ENCODE data around the gene FGFBP1. TPM values are rescaled to one million over a fixed set of nuclear protein-coding genes. Genes with fewer than 3 reads are reported as not detected.

The FGFBP1 gene
- total RNA-seq, 1 donor from 2014 or later = not detected

DNA sequence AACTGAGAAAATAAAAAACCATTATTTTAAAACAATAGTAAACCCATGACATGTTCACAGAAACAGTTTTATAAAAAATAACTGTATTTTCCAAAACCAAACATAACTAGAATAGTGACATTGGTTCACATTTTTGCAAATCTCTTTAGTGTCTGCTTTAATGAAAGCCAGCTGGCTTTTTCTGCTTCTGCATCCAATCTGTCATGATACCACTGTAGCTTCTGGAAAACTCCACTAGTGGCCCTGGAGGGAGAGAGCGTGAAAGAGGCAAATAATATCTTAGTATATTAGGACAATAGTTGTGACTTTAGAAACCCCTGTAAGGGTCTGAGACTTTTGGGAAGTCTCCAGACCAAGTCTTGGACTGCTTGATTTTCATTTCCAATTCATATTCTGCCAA lies 31.1 kb downstream of the FGFBP1 start:
- H3K4me3 Mint-ChIP-seq (ENCODE audit: unreplicated experiment) = no peak overlapping the region
- TF ChIP-seq, protein P1, sequence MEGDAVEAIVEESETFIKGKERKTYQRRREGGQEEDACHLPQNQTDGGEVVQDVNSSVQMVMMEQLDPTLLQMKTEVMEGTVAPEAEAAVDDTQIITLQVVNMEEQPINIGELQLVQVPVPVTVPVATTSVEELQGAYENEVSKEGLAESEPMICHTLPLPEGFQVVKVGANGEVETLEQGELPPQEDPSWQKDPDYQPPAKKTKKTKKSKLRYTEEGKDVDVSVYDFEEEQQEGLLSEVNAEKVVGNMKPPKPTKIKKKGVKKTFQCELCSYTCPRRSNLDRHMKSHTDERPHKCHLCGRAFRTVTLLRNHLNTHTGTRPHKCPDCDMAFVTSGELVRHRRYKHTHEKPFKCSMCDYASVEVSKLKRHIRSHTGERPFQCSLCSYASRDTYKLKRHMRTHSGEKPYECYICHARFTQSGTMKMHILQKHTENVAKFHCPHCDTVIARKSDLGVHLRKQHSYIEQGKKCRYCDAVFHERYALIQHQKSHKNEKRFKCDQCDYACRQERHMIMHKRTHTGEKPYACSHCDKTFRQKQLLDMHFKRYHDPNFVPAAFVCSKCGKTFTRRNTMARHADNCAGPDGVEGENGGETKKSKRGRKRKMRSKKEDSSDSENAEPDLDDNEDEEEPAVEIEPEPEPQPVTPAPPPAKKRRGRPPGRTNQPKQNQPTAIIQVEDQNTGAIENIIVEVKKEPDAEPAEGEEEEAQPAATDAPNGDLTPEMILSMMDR (IDR thresholded peaks at IDR 0.05) = no peak
- H3K4me1 Mint-ChIP-seq (ENCODE audit: unreplicated experiment) = peaks cover 13% of the 10 kb centered on the region
- DNase-seq (ENCODE audit: extremely low spot score, unreplicated experiment) = no peak
- H3K9me3 Mint-ChIP-seq (ENCODE audit: unreplicated experiment) = peaks cover 17% of the 10 kb centered on the region
- H3K27ac Mint-ChIP-seq (ENCODE audit: unreplicated experiment) = peak overlapping the region; percentile 59
- no peaks in the 10 kb centered on the region for H3K27me3 Mint-ChIP-seq (ENCODE audit: unreplicated experiment)
- H3K36me3 Mint-ChIP-seq (ENCODE audit: unreplicated experiment) = no peaks in the 10 kb centered on the region

DNA sequence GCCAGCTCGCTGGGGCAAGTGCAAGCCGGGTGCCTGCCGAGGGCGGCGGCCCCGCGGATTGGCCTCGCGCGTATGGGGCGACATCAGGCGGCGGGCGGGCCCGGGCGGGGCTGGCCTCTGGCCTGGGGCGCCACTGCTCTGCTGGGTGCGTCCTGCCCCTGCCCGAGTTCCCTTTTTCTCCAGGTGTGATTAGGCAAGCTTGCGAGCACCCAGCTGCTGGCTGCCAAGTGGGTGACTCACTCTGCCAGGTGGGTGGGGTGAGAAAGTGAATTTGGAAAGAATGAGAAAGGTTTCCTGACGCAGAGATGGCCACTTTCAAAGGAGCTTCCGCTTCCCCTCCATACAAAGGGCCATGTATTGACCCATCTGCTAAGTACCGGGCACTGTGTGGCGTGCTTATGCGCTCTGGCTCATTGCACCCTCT lies 32.5 kb downstream of the FGFBP1 start:
- Mint-ChIP-seq H3K36me3 (ENCODE audit: unreplicated experiment) (no peaks in the 10 kb centered on the region), H3K4me1 (ENCODE audit: unreplicated experiment) (peaks cover 9% of the 10 kb centered on the region), H3K27ac (ENCODE audit: unreplicated experiment) (no peak overlapping the region), H3K4me3 (ENCODE audit: unreplicated experiment) (no peak overlapping the region), H3K27me3 (ENCODE audit: unreplicated experiment) (no peaks in the 10 kb centered on the region), H3K9me3 (ENCODE audit: unreplicated experiment) (peaks cover 17% of the 10 kb centered on the region)
- TF ChIP-seq, protein P1 (IDR thresholded peaks at IDR 0.05) = no peak
- DNase-seq (ENCODE audit: extremely low spot score, unreplicated experiment) = no peak

DNA sequence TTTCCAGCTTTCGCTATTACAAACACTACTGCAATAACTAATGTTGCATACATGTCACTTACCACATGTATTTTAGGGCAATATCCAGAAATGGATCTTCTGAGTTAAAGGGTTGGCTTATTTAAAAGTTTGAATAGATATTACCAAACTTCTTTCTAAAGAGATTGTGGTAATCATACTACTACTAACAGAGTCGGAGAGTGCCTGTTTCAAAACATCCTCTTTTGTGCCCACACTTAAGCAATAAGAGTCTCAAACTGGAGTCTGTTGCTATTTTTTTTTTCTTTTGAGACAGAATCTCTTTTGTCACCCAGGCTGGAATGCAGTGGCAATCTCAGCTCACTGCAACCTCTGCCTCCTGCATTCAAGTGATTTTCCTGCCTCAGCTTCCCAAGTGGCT lies 35.8 kb downstream of the FGFBP1 start:
- H3K9me3 Mint-ChIP-seq (ENCODE audit: unreplicated experiment) = peaks cover 9% of the 10 kb centered on the region
- no peaks in the 10 kb centered on the region for H3K36me3 Mint-ChIP-seq (ENCODE audit: unreplicated experiment)
- no peaks in the 10 kb centered on the region for H3K27me3 Mint-ChIP-seq (ENCODE audit: unreplicated experiment)
- no peak overlapping the region for H3K4me3 Mint-ChIP-seq (ENCODE audit: unreplicated experiment)
- no peak for DNase-seq (ENCODE audit: extremely low spot score, unreplicated experiment)
- H3K27ac Mint-ChIP-seq (ENCODE audit: unreplicated experiment) = no peak overlapping the region
- H3K4me1 Mint-ChIP-seq (ENCODE audit: unreplicated experiment) = peaks cover 18% of the 10 kb centered on the region
- TF ChIP-seq, protein P1 (IDR thresholded peaks at IDR 0.05) = no peak

DNA sequence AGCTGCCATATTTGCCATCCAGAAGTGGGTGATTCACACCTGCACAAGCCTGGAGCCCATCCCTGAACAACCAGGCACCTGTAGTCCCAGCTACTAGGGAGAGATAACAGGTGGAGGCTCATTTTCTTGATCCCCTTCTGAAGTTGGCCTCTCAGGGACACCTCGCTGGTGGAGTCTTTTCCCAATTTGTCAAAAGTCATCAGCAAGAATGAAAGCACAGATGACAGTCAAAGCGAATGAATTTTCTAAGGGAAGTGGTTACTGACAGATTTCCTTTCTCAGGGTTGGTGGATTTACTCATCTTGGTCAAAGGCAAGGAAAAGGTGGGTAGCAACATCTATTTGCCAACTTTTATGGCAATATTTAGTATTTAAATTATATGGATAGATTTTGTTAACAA lies 36.5 kb downstream of the FGFBP1 start:
- peaks cover 9% of the 10 kb centered on the region for H3K9me3 Mint-ChIP-seq (ENCODE audit: unreplicated experiment)
- TF ChIP-seq, protein P1 (IDR thresholded peaks at IDR 0.05) = no peak
- H3K36me3 Mint-ChIP-seq (ENCODE audit: unreplicated experiment) = no peaks in the 10 kb centered on the region
- H3K27me3 Mint-ChIP-seq (ENCODE audit: unreplicated experiment) = no peaks in the 10 kb centered on the region
- peaks cover 11% of the 10 kb centered on the region for H3K4me1 Mint-ChIP-seq (ENCODE audit: unreplicated experiment)
- no peak overlapping the region for H3K27ac Mint-ChIP-seq (ENCODE audit: unreplicated experiment)
- H3K4me3 Mint-ChIP-seq (ENCODE audit: unreplicated experiment) = no peak overlapping the region
- no peak for DNase-seq (ENCODE audit: extremely low spot score, unreplicated experiment)

DNA sequence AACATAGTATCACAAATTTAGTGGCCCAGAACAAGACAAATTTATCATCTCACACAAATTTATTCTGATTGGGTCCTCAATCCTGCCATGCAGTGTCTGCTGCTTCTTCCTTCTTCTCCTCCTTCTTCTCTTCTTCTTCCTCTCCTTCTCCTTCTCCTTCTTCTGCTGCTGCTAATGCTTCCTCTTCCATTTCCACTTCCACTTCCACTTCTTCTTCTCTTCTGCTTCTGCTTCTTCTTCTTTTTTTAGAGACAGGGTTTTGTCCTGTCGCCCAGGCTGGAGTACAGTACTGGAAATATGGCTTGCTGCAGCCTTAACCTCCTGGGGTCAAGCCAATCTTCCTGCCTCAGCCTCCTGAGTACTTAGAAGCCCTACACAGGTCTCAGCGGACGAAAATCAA lies 37.5 kb downstream of the FGFBP1 start:
- TF ChIP-seq, protein P1 (IDR thresholded peaks at IDR 0.05) = no peak

More for the DNA sequence above, 37.5 kb downstream of the FGFBP1 start:
- Mint-ChIP-seq H3K27me3 (ENCODE audit: unreplicated experiment) (no peaks in the 10 kb centered on the region), H3K4me3 (ENCODE audit: unreplicated experiment) (no peak overlapping the region), H3K36me3 (ENCODE audit: unreplicated experiment) (no peaks in the 10 kb centered on the region), H3K4me1 (ENCODE audit: unreplicated experiment) (peaks cover 9% of the 10 kb centered on the region), H3K27ac (ENCODE audit: unreplicated experiment) (no peak overlapping the region), H3K9me3 (ENCODE audit: unreplicated experiment) (peaks cover 9% of the 10 kb centered on the region)
- no peak for DNase-seq (ENCODE audit: extremely low spot score, unreplicated experiment)

Measured in osteocyte (in vitro differentiated cells).